HG02973 (cell line): ENCODE results near the gene ELMOD1.
A peak's percentile ranks its signal among the peaks of the same experiment; 100 is the strongest.

Source experiments
- ATAC-seq: cut with Tn5 transposase; IDR thresholded peaks from one replicate; pipeline ENCODE4 v1.9.1; 2021; ENCODE audit warnings: moderate library complexity; ENCODE audit not compliant: unreplicated experiment

Gene ELMOD1

GRCh38 chr11:107583629-107584195 is 7.2 kb upstream of the ELMOD1 start:
- ATAC-seq, result no peak

- no peak for ATAC-seq
Measured at GRCh38 chr11:107587306-107587979, 3.5 kb upstream of the ELMOD1 start.

- peak; percentile 28 for ATAC-seq
Measured at GRCh38 chr11:107591378-107592230, 657 bp downstream of the ELMOD1 start.

- ATAC-seq, result no peak
Measured at GRCh38 chr11:107592231-107592590, 1.3 kb downstream of the ELMOD1 start.

GRCh38 chr11:107592813-107593212 is 1.9 kb downstream of the ELMOD1 start:
- ATAC-seq, result no peak

GRCh38 chr11:107593951-107594350 is 3.0 kb downstream of the ELMOD1 start:
- no peak for ATAC-seq

GRCh38 chr11:107594736-107595135 is 3.8 kb downstream of the ELMOD1 start:
- no peak for ATAC-seq

- ATAC-seq, result peak; percentile 70
Measured at GRCh38 chr11:107598225-107599139, 7.5 kb downstream of the ELMOD1 start.

GRCh38 chr11:107605061-107606006 is 14.4 kb downstream of the ELMOD1 start:
- ATAC-seq, result no peak

- no peak for ATAC-seq
Measured at GRCh38 chr11:107606141-107606540, 15.2 kb downstream of the ELMOD1 start.

GRCh38 chr11:107608809-107609208 is 17.9 kb downstream of the ELMOD1 start:
- no peak for ATAC-seq

- no peak for ATAC-seq
Measured at GRCh38 chr11:107609400-107610218, 18.7 kb downstream of the ELMOD1 start.

GRCh38 chr11:107612445-107612844 is 21.5 kb downstream of the ELMOD1 start:
- no peak for ATAC-seq

- no peak for ATAC-seq
Measured at GRCh38 chr11:107619926-107620325, 29.0 kb downstream of the ELMOD1 start.

- no peak for ATAC-seq
Measured at GRCh38 chr11:107621081-107621480, 30.1 kb downstream of the ELMOD1 start.

- ATAC-seq, result no peak
Measured at GRCh38 chr11:107623183-107623582, 32.2 kb downstream of the ELMOD1 start.

- no peak for ATAC-seq
Measured at GRCh38 chr11:107624983-107625684, 34.2 kb downstream of the ELMOD1 start.

- ATAC-seq, result no peak
Measured at GRCh38 chr11:107625685-107625989, 34.7 kb downstream of the ELMOD1 start.

GRCh38 chr11:107631043-107631442 is 40.1 kb downstream of the ELMOD1 start:
- ATAC-seq, result no peak
